GM12878 (cell line): ENCODE results near the gene ARHGEF11. TPM values are rescaled to one million over a fixed set of nuclear protein-coding genes. Genes with fewer than 3 reads are reported as not detected.

Experiments used
- ATAC-seq: fragments of 200-7000 bp; cut with Tn5 transposase; 3 replicates; pipeline ENCODE4 v1.9.1; 2020; ENCODE audit warnings: mild to moderate bottlenecking, moderate library complexity
- BruUV-seq: library from RNA; stranded (reverse); fragments of 400-500 nt; replicated peaks from 2 replicates; lab custom pipeline; 2021; lab: Mats Ljungman, UMichigan
- CTCF ChIA-PET: fragments of 300-600 bp; sonication (Branson Sonifier 250); formaldehyde crosslinking; extraction: SDS; loops from one replicate; lab custom pipeline; 2021; ENCODE audit warnings: inconsistent platforms; lab: Yijun Ruan, JAX
- POLR2A ChIA-PET: fragments of 350-600 bp; formaldehyde crosslinking; extraction: SDS; loops from one replicate; lab custom pipeline; 2021; ENCODE audit warnings: inconsistent platforms; lab: Charles Lee
- RAD21 ChIA-PET: fragments of 300-600 bp; sonication (Branson Sonifier 250); formaldehyde crosslinking; loops from one replicate; lab custom pipeline; 2023; ENCODE audit warnings: antibody characterized with exemption; ENCODE audit not compliant: unreplicated experiment; lab: Charles Lee
- SMC1A ChIA-PET: fragments of 300-600 bp; sonication (Branson Sonifier 250); formaldehyde crosslinking; loops from one replicate; lab custom pipeline; 2023; ENCODE audit not compliant: unreplicated experiment, uncharacterized antibody; lab: Charles Lee
- DNase-seq: peaks from one replicate; pipeline ENCODE4 v3.0.0-alpha.2; 2011; ENCODE audit warnings: low read depth, low spot score
- FAIRE-seq: peaks from 3 replicates; lab custom pipeline; 2011; peaks lifted over from hg19 to GRCh38; lab: Jason Lieb, UNC
- H2AFZ ChIP-seq: 2 replicates; pipeline ENCODE4 v1.6.0; 2011; ENCODE audit warnings: low read depth, low read length, control low read depth; ENCODE audit not compliant: control insufficient read depth
- H3K27ac ChIP-seq: 2 replicates; pipeline ENCODE4 v1.5.1; 2011; ENCODE audit warnings: control low read depth; ENCODE audit not compliant: control insufficient read depth, insufficient read depth
- H3K27me3 ChIP-seq, 2 experiments: replicated peaks in 1 of 2; 2 replicates each; pipeline versions ENCODE4 v1.6.0 to v1.6.1; 2011; ENCODE audit warnings: low read length in 1 of 2; ENCODE audit not compliant: control insufficient read depth in 2 of 2, insufficient read depth in 2 of 2
- H3K36me3 ChIP-seq, 2 experiments: 2 replicates each; pipeline ENCODE4 v1.5.1; 2011; ENCODE audit warnings: low read length in 1 of 2; ENCODE audit not compliant: control insufficient read depth in 2 of 2, insufficient read depth in 2 of 2
- H3K4me1 ChIP-seq: 2 replicates; pipeline ENCODE4 v1.6.1; 2011; ENCODE audit warnings: mild to moderate bottlenecking, low read length, moderate library complexity, mixed read lengths; ENCODE audit not compliant: control insufficient read depth, insufficient read depth
- H3K4me2 ChIP-seq: 2 replicates; pipeline ENCODE4 v1.6.0; 2011; ENCODE audit warnings: control low read depth; ENCODE audit not compliant: control insufficient read depth, insufficient read depth
- H3K4me3 ChIP-seq: fragments of 200-600 bp; sonication (generic); 2 replicates; pipeline ENCODE4 v1.5.1; 2016
- H3K79me2 ChIP-seq: 2 replicates; pipeline ENCODE4 v1.6.0; 2011; ENCODE audit warnings: low read length; ENCODE audit not compliant: control insufficient read depth, insufficient read depth
- H3K9ac ChIP-seq: 2 replicates; pipeline ENCODE4 v1.8.0; 2011; ENCODE audit warnings: low read length, control low read depth, mixed read lengths; ENCODE audit not compliant: control insufficient read depth, insufficient read depth
- H3K9me3 ChIP-seq: replicated peaks from 3 replicates; pipeline ENCODE4 v1.5.1; 2011; ENCODE audit warnings: mild to moderate bottlenecking, low read length; ENCODE audit not compliant: control insufficient read depth, insufficient read depth
- H4K20me1 ChIP-seq: 2 replicates; pipeline ENCODE4 v1.6.0; 2011; ENCODE audit not compliant: control insufficient read depth, insufficient read depth
- CEBPZ ChIP-seq: fragments of 150-350 bp; IDR thresholded peaks from 2 replicates; pipeline ENCODE4 v1.6.1; 2016; ENCODE audit warnings: low read depth, low read length
- FOS ChIP-seq: IDR thresholded peaks from 3 replicates; pipeline ENCODE4 v1.6.1; 2011; ENCODE audit warnings: borderline replicate concordance; ENCODE audit not compliant: insufficient read length; ENCODE audit errors: extremely low read depth
- KDM1A ChIP-seq: fragments of 200-600 bp; sonication (generic); IDR thresholded peaks from 2 replicates; pipeline ENCODE4 v1.6.1; 2016; ENCODE audit warnings: borderline replicate concordance
- RCOR1 ChIP-seq: conservative IDR thresholded peaks from 2 replicates; pipeline ENCODE4 v1.6.1; 2012; ENCODE audit warnings: low read depth, low read length, improper control_type of control experiment
- SKIL ChIP-seq: fragments of 450-650 bp; IDR thresholded peaks from 2 replicates; pipeline ENCODE4 v1.6.1; 2017; ENCODE audit warnings: mild to moderate bottlenecking, low read depth, inconsistent platforms; ENCODE audit not compliant: poor library complexity, severe bottlenecking
- SMARCA5 ChIP-seq: fragments of 450-650 bp; IDR thresholded peaks from 2 replicates; pipeline ENCODE4 v1.6.1; 2017; ENCODE audit warnings: mild to moderate bottlenecking
- ZSCAN29 ChIP-seq: fragments of 450-650 bp; IDR thresholded peaks from 2 replicates; pipeline ENCODE4 v1.6.1; 2017; ENCODE audit warnings: mild to moderate bottlenecking, moderate library complexity
- in situ Hi-C: fragments of 300-500 bp; cut with MboI; formaldehyde crosslinking; loops from 9 replicates; pipeline ENCODE4 v1.14.3; 2018; ENCODE audit warnings: mixed read lengths
- intact Hi-C: fragments of 100-400 bp; cut with micrococcal nuclease; formaldehyde crosslinking; loops from one replicate; pipeline ENCODE4 v1.14.2; 2022; ENCODE audit not compliant: unreplicated experiment
- polyA plus RNA-seq, 11 experiments: library from polyadenylated mRNA; depleted of rRNA in 4 of 11; unstranded in 6 of 11; stranded (reverse) in 5 of 11; fragments of >200 nt; fragmentation: Nextera tagmentation in 4 of 11; fragmentation: Illumina TruSeq in 1 of 11; extraction: Ambion mirVana in 4 of 11; extraction: Trizol in 1 of 11; gene quantifications; 1 replicate in 1 of 11; 2 replicates in 10 of 11; pipeline versions ENCODE4 v1.2.1 to v1.2.3, GENCODE V29; 2011 to 2016; ENCODE audit warnings: inconsistent platforms in 2 of 11, missing spikeins in 2 of 11, low read depth in 1 of 11
- total RNA-seq, 4 experiments: library from RNA; depleted of rRNA in 3 of 4; stranded (reverse); fragments of >200 nt in 3 of 4; fragmentation: Illumina TruSeq in 1 of 4; extraction: Trizol in 1 of 4; gene quantifications; 2 replicates each; pipeline versions ENCODE4 v1.2.1 to v1.2.3, GENCODE V29; 2013 to 2021

ARHGEF11 gene
- total and polyA plus RNA-seq, 10 of the 15 experiments (the other 5 are each of a cell fraction or from before 2014, with no cell fraction given): 0.05 to 12.7 (median 1.8) TPM

GRCh38 chr1:157019457-157019856 lies 26.1 kb downstream of the ARHGEF11 start:
- no peaks in the 10 kb centered on the region for H3K4me1 ChIP-seq
- ChIA-PET POLR2A (no interaction called here), SMC1A (no interaction called here), RAD21 (no interaction called here), CTCF (no interaction called here)
- FAIRE-seq: no peak
- H3K79me2 ChIP-seq: no peaks in the 10 kb centered on the region; the same call in 1 of the 2 replicates
- H2AFZ ChIP-seq: no peak overlapping the region
- BruUV-seq: no TSS peak
- in situ Hi-C loops (no loop called here), intact Hi-C loops (no loop called here)
- peaks cover 5% of the 10 kb centered on the region for H3K9me3 ChIP-seq
- H3K27me3 ChIP-seq: no peaks in the 10 kb centered on the region
- H3K27ac ChIP-seq: no peak overlapping the region
- no peak for ATAC-seq
- H3K9ac ChIP-seq: no peak overlapping the region
- H3K4me3 ChIP-seq: no peak overlapping the region
- no peak overlapping the region for H3K4me2 ChIP-seq
- DNase-seq: no peak
- TF ChIP-seq FOS (no peak), CEBPZ (no peak), RCOR1 (no peak), KDM1A (no peak), SMARCA5 (no peak), SKIL (no peak), ZSCAN29 (no peak)
- no peaks in the 10 kb centered on the region for H4K20me1 ChIP-seq
- H3K36me3 ChIP-seq: no peaks in the 10 kb centered on the region
